Raji (cell line): Measurements from ENCODE around the gene TIAM1.

ENCODE experiments used
- POLR2A ChIP-seq: IDR thresholded peaks from 2 replicates; pipeline ENCODE4 v1.6.1; 2011; ENCODE audit warnings: low read depth, low read length, control low read depth; ENCODE audit not compliant: insufficient read depth

The TIAM1 gene

GRCh38 chr21:31340942-31341487, 3.0 kb downstream of the TIAM1 start:
- TF ChIP-seq POLR2A, result no peak

- TF ChIP-seq POLR2A, result no peak
Observed at GRCh38 chr21:31340514-31340913, 3.5 kb downstream of the TIAM1 start.

GRCh38 chr21:31339721-31340120, 4.3 kb downstream of the TIAM1 start:
- TF ChIP-seq POLR2A, result no peak

DNA sequence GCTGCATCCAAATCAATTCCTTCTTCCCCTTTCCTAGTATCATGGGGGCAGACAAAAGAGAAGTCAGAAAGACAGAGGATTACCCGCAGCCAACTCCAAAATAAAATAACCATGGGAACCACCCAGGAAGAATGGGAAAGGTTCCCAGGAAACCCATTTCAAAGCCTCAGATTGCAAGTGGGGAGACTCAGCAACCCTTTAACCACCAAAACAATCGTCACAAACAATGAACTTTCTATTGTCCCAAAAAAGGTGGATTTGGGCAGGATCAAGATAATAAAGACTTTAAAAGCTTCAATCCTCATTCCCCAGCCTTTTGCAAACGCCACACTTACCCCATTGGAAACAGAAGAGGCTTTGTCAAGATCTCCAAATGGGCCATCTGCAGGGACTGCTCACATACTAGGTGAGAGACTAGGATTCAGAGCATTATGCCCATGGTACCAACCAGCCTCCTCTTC, 5.1 kb downstream of the TIAM1 start:
- no peak for TF ChIP-seq POLR2A

GRCh38 chr21:31337996-31338907, 5.8 kb downstream of the TIAM1 start:
- TF ChIP-seq POLR2A, result no peak

GRCh38 chr21:31337086-31337485, 7.0 kb downstream of the TIAM1 start:
- TF ChIP-seq POLR2A, result no peak

DNA sequence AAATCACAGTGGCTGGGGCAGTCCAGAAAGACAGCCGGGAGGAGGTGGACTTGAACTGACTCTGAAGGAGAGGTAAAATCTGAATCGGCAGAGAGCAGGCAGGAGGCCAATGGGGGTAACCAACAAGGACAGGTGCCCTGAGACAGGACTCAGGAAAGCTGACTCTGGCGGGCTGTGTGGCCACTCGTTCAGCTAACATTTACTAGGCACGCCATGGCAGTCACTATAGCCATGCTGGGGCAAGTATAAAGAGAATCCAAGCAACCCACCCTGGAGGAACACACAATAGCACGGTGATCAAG, 7.4 kb downstream of the TIAM1 start:
- TF ChIP-seq POLR2A, result no peak

DNA sequence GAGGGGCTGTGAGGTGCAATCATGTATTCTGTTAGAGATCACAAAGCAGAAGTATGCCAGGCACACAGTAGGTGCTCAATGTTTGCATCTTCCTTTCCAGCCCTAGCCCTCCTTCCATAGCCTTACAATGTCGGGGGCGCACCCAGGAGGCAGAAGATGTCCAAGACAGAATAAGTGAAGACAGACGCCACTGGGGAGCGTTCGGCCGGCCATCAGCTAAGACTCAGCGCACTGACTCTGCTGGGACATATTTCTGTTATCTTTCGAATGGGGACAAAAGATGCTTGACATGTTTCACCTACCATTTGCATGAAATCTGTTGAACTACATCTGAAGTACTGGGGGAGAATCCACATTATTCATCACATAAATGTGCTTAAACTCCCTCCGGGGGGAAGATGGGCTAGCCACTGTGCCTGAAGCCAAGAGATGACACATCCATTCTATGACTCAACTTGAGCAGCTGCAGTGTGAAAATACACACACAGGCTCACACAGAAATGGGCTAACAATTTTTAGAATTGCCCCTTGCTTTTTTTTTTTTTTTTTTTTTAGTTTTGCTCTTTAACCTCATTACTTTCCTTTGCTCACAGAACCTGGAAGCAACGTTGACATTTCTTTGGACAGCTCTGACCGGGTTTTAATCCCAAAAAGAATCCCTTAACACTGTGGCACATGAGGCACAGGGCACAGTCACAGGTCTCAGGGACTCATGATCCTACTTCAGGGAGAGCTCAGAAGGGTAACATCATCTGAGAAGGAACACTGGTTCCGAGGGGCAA, 7.9 kb downstream of the TIAM1 start:
- TF ChIP-seq POLR2A, result no peak

- no peak for TF ChIP-seq POLR2A
Observed at GRCh38 chr21:31334648-31335121, 9.4 kb downstream of the TIAM1 start.

GRCh38 chr21:31332525-31332924, 11.5 kb downstream of the TIAM1 start:
- TF ChIP-seq POLR2A, result no peak

- no peak for TF ChIP-seq POLR2A
Observed at GRCh38 chr21:31331231-31331630, 12.8 kb downstream of the TIAM1 start.

DNA sequence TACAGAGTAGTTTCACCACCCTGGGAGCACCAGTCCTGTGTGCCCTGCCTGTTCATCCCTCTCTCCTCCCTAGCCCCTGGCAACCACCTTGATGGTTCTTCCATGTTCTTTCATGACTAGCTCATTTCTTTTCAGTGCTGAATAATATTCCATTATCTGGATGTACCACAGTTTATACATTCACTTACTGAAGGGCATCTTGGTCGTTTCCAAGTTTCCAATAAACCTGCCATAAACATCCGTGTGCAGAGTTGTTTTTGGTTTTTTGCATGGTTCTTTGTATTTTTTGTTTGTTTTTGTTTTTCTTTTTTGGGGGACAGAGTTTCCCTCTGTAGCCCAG, 13.9 kb downstream of the TIAM1 start:
- no peak for TF ChIP-seq POLR2A

DNA sequence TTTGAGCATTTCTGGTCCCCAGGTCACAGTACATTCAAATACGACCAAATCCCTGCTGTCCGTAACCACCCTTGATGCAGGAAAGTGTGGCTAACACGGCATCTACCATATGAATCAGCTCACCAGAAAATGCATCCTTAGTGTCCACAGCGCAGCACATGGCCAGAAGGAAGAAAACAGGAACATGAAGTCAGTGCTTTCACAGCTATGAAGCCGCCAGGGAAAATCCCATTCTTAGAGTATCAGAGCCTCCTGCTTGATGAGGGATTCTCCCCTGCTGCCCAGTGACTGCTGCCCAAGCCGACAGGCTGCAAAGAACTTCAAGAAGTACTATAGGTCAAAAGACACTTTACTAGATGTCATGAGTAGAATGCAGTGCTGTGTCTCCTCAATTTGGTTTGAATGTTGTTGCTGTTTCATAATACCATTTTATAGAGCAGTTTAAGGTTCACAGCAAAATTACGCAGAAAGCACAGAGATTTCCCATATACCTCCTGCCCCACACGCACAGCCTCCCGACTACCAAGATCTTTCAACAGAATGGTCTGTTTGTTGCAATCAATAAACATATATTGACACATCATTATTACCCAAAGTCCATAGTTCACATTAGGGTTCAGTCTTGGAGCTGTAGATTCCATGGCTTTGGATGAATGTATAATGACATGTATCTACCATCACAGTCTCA, 14.5 kb downstream of the TIAM1 start:
- no peak for TF ChIP-seq POLR2A

DNA sequence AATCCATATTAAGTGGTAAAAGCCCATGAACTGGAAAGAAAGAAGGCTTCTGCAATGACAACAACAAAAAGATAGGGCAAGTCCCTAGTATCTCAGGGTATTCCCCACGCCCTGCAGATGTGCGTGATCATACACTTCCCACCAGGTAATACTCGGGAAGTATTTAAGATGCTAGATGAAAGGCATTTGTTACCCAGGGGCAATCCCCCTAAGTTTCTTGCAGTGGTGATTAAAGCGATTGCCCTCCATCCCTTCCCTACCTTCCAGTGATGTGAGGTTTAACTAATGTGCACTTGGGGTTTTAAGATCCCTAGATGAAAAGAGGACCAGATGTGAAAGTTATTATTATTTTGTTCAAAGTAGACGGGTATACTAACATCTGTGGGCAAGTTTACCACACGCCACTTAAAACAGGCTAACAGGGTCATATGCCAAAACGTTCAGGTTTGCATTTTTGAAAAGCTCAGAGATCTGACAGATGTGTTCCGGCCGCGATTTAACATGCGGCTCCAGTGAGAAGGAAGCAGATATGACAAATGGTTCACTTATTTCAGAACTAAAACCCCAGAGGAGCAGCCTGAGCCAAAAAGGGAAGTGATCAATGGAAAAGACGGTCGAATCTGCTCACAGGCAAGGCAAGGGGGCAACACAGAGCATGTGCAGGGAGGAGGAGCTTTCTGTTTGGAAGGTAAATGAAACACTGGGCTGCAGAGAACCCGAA, 17.4 kb downstream of the TIAM1 start:
- TF ChIP-seq POLR2A, result no peak

DNA sequence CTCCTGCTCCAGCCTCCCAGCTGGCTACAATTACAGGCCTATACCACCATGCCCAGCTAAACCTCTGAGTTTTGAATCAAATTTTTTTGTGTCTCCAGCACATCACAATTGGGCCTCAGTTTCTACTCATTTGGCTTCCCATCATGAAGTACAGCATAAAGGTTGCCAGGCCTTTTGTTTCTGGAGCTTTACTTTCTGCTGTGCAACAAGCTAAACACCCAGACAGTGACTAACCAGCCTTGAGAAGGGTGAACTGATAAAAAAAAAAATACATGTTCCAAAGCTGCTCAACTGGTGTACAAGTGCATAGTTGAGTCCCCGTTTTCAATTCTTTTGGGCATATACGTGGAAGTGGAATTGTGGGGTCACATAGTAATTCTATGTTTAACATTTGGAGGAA, 25.1 kb downstream of the TIAM1 start:
- no peak for TF ChIP-seq POLR2A
